GM12864 (cell line): ENCODE measurements around the gene NDUFB10.
"Not testable (repeated sequence)": the region's sequence is repeated elsewhere in the genome, so short reads cannot be mapped to it uniquely, and the experiment has no call there.

Experiments
- DNase-seq: peaks from one replicate; pipeline ENCODE4 v3.0.0-alpha.2; 2011; ENCODE audit warnings: low read depth
- H3K4me3 ChIP-seq: 2 replicates; pipeline ENCODE4 v1.5.1; 2011; ENCODE audit warnings: mild to moderate bottlenecking, low read depth, low read length, control low read depth
- TF ChIP-seq, protein P1 (sequence below): IDR thresholded peaks from 2 replicates; pipeline ENCODE4 v1.5.1; 2011; ENCODE audit warnings: low read depth, mild to moderate bottlenecking, moderate library complexity, low read length, control low read depth, inconsistent platforms; ENCODE audit errors: missing control alignments

The NDUFB10 gene

DNA sequence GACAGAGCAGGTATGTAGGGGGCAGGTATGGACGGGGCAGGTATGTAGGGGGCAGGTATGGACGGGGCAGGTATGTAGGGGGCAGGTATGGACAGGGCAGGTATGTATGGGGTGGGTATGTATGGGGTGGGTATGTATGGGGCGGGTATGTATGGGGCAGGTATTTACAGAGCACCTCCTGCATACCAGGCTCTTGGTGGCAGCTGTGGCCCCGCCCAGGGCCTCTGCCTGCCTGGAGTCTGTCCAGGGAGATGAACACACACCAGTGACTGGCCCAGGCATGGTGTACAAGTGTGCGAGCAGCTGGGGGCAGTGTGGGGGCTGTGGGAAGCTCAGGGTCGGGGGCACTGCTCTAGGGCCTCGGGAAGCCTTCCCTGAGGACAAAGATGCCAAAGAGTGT is 9.3 kb upstream of the NDUFB10 start:
- TF ChIP-seq, protein P1, sequence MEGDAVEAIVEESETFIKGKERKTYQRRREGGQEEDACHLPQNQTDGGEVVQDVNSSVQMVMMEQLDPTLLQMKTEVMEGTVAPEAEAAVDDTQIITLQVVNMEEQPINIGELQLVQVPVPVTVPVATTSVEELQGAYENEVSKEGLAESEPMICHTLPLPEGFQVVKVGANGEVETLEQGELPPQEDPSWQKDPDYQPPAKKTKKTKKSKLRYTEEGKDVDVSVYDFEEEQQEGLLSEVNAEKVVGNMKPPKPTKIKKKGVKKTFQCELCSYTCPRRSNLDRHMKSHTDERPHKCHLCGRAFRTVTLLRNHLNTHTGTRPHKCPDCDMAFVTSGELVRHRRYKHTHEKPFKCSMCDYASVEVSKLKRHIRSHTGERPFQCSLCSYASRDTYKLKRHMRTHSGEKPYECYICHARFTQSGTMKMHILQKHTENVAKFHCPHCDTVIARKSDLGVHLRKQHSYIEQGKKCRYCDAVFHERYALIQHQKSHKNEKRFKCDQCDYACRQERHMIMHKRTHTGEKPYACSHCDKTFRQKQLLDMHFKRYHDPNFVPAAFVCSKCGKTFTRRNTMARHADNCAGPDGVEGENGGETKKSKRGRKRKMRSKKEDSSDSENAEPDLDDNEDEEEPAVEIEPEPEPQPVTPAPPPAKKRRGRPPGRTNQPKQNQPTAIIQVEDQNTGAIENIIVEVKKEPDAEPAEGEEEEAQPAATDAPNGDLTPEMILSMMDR = no peak
- DNase-seq = no peak
- H3K4me3 ChIP-seq = no peak overlapping the region

DNA sequence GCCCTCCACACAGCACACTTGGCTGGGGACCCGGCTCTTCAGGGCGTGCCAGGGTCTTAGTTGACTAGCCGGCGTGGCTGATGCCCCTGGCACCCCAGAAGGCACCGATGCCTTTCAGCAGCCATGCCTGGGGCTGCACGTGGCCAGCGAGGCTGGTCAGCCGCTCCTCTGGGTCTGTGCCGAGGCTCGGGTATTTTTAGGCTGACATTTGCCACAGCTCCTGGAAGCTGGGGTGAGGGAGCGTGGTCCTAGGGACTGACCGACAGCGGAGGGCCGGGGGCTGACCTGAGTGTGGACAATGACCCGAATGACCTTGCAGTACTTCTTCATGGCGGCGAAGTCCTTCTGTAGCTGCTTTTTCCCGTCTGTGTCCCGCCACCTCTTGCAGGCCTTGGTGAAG is 8.8 kb upstream of the NDUFB10 start:
- DNase-seq = no peak
- TF ChIP-seq, protein P1 = no peak

DNA sequence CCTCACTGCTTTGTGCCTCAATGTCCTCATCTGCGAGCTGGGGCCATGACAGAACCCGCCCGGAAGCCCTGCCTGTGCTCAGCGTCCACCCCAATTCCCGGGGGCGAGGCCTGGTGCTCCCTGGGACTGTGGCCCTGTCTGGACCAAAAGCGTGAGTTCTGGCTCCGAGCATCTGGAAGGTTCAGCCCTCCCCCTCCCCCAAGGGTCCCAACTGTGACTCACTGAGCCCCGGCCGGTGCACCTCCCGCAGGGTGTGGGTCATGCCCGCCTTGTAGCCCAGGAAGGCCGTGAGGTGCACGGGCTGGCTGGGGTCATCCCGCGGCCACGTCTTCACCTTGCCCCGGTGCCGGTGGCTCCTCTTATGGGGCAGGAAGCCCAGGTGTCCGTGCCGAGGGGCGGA is 5.6 kb upstream of the NDUFB10 start:
- TF ChIP-seq, protein P1 = no peak
- H3K4me3 ChIP-seq = no peak overlapping the region
- DNase-seq = no peak

More for the DNA sequence above, 8.8 kb upstream of the NDUFB10 start:
- no peak overlapping the region for H3K4me3 ChIP-seq

DNA sequence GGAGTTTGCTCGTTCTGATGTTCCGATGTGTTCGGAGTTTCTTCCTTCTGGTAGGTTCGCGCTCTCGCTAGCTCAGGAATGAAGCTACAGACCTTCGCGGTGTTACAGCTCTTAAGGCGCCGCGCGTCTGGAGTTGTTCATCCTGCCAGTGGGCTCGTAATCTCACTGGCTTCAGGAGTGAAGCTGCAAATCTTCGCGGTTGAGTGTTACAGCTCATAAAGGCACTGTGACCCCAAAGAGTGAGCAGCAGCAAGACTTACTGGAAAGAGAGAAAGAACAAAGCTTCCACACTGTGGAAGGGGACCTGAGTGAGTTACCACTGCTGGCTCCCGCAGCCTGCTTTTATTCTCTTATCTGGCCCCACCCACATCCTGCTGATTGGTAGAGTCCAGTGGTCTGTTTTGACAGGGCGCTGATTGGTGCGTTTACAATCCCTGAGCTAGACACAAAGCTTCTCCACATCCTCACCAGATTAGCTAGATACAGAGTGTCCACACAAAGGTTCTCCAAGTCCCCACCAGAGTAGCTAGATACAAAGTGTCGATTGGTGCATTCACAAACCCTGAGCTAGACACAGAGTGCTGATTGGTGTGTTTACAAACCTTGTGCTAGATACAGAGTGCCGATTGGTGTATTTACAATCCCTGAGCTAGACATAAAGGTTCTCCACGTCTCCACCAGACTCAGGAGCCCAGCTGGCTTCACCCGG is 1.8 kb upstream of the NDUFB10 start:
- DNase-seq, H3K4me3 ChIP-seq: not testable (repeated sequence)

DNA sequence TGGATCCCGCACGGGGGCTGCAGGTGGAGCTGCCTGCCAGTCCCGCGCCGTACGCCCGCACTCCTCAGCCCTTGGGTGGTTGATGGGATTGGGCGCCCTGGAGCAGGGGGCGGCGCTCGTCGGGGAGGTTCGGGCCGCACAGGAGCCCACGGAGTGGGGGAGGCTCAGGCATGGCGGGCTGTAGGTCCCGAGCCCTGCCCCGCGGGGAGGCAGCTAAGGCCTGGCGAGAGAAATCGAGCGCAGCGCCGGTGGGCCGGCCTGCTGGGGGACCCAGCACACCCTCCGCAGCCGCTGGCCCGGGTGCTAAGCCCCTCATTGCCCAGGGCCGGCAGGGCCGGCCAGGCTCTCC is 1.2 kb upstream of the NDUFB10 start:
- not testable (repeated sequence) for DNase-seq, H3K4me3 ChIP-seq

DNA sequence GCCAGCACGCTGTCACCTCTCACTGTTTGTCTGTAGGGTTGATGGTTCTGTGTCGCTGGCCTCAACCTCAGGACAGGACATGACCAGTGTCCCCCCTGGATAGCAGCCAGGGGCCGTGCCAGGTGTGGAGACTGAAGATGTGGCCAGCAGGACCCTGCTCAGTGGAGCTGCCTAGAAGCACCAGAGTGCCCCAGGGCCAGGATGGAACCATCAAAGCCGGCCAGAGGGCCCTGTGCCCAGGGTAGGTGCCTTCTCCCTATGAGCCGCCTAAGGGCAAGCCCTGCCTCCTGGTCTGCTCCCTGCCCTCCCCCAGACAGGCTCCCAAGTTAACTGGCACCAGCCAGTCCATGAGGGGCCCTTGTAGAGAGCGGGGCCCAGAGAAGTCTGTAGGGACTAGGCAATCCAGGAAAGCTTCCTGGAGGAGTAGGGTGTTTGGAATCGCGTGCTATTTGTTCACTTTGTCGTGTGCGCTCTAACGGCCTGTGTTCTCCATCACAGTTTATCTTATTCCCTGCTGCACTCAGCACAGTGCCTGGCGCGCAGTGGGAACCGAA is 546 bp upstream of the NDUFB10 start:
- no peak overlapping the region for H3K4me3 ChIP-seq
- DNase-seq = no peak
- TF ChIP-seq, protein P1 = no peak

DNA sequence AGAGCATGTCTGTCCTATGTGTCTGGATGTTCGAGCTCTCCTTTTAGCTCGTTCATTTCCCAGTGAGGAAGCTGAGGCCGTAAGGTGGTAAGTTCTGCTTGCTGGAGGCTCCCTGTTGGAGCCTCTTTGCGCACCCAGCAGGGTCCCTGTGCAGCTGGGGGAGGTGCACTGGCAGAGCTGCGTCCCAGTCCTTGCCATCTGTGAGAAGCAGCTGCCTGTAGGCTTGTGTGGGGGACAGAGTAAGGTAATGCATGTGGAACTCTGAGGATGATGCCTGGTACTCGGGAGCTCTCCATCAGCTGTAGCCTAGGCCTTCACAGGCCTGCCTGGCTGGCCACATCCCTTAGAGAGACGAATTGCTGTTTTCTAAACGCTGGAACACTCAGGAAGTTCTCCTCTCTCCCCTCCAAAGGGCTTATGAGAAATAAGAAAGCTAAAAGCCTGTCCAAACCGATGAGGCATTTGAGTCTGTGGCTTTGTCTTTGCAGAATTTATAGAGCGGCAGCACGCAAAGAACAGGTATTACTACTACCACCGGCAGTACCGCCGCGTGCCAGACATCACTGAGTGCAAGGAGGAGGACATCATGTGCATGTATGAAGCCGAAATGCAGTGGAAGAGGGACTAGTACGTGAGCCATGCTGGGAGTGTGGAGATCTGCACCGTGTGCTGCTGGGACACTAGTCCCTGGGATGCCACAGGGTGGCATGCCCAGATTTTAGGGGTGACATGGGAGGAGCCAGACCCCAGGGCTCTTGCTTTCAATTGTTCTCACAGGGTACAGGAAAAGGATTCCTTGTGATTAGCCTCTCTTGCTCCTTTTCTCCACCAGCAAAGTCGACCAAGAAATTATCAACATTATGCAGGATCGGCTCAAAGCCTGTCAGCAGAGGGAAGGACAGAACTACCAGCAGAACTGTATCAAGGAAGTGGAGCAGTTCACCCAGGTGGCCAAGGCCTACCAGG is 1.6 kb downstream of the NDUFB10 start:
- H3K4me3 ChIP-seq = peak overlapping the region; percentile 95
- DNase-seq = no peak
- TF ChIP-seq, protein P1 = no peak
